AG10803 (cell line): ENCODE measurements around the gene RASL12.

Experiments used
- DNase-seq: peaks from one replicate; pipeline ENCODE4 v3.0.0; 2010; ENCODE audit warnings: low read depth
- H3K4me3 ChIP-seq: 2 replicates; pipeline ENCODE4 v1.5.1; 2011; ENCODE audit warnings: mild to moderate bottlenecking, low read length, control low read depth
- CTCF ChIP-seq: conservative IDR thresholded peaks from 2 replicates; pipeline ENCODE4 v1.5.1; 2011; ENCODE audit warnings: mild to moderate bottlenecking, low read length, control low read depth, inconsistent platforms

The RASL12 gene

GRCh38 chr15:65072617-65073016 is 4.8 kb upstream of the RASL12 start:
- DNase-seq = no peak
- no peak for TF ChIP-seq CTCF
- H3K4me3 ChIP-seq = no peak overlapping the region

- H3K4me3 ChIP-seq = no peak overlapping the region
- peak; percentile 47 for DNase-seq
- TF ChIP-seq CTCF = no peak
Measured at GRCh38 chr15:65072027-65072426, 4.2 kb upstream of the RASL12 start.

GRCh38 chr15:65071381-65071811 is 3.6 kb upstream of the RASL12 start:
- TF ChIP-seq CTCF = no peak
- no peak overlapping the region for H3K4me3 ChIP-seq
- DNase-seq = no peak

- H3K4me3 ChIP-seq = no peak overlapping the region
- DNase-seq = no peak
- TF ChIP-seq CTCF = no peak
Measured at GRCh38 chr15:65069779-65070546, 2.2 kb upstream of the RASL12 start.

- no peak overlapping the region for H3K4me3 ChIP-seq
Measured at GRCh38 chr15:65069179-65069578, 1.4 kb upstream of the RASL12 start.

GRCh38 chr15:65068403-65068788 is 605 bp upstream of the RASL12 start:
- no peak for TF ChIP-seq CTCF
- DNase-seq = peak; percentile 56
- no peak overlapping the region for H3K4me3 ChIP-seq

More at GRCh38 chr15:65069179-65069578, 1.4 kb upstream of the RASL12 start:
- DNase-seq = peak; percentile 97
- TF ChIP-seq CTCF = no peak

GRCh38 chr15:65067317-65067644 is 510 bp downstream of the RASL12 start:
- TF ChIP-seq CTCF = no peak

More at GRCh38 chr15:65067317-65067644, 510 bp downstream of the RASL12 start:
- H3K4me3 ChIP-seq = no peak overlapping the region
- no peak for DNase-seq
